Caco-2 (cell line): ENCODE data around the gene BCL7C. TPM values are rescaled to one million over a fixed set of nuclear protein-coding genes. Genes with fewer than 3 reads are reported as not detected.

Source experiments
- BruUV-seq: library from RNA; stranded (reverse); fragments of 400-500 nt; replicated peaks from 2 replicates; lab custom pipeline; 2021; lab: Mats Ljungman, UMichigan
- CTCF ChIA-PET: fragments of 300-600 bp; sonication (Branson Sonifier 250); formaldehyde crosslinking; loops from one replicate; lab custom pipeline; 2022; ENCODE audit warnings: antibody characterized with exemption; lab: Charles Lee
- POLR2A ChIA-PET: fragments of 300-600 bp; sonication (Branson Sonifier 250); formaldehyde crosslinking; loops from one replicate; lab custom pipeline; 2022; ENCODE audit warnings: antibody characterized with exemption; lab: Charles Lee
- DNase-seq, 2 experiments: peaks; one replicate each; pipeline versions ENCODE4 v3.0.0 to v3.0.0-alpha.2; 2020 to 2022
- H3K27me3 ChIP-seq: replicated peaks from 2 replicates; pipeline ENCODE4 v1.6.0; 2011; ENCODE audit warnings: low read length; ENCODE audit not compliant: control insufficient read depth, insufficient read depth
- H3K36me3 ChIP-seq: 2 replicates; pipeline ENCODE4 v1.5.1; 2011; ENCODE audit warnings: low read length; ENCODE audit not compliant: control insufficient read depth, insufficient read depth
- H3K4me1 ChIP-seq: fragments of 250-450 bp; sonication (Bioruptor Pico); 2 replicates; pipeline ENCODE4 v1.5.1; 2020; ENCODE audit warnings: mild to moderate bottlenecking
- H3K4me3 ChIP-seq: 2 replicates; pipeline ENCODE4 v1.5.1; 2011; ENCODE audit warnings: low read depth, mild to moderate bottlenecking, control low read depth, low read length
- H3K9me3 ChIP-seq: fragments of 250-450 bp; sonication (Bioruptor Pico); 2 replicates; pipeline ENCODE4 v1.5.1; 2020; ENCODE audit warnings: mild to moderate bottlenecking, moderate library complexity
- H3K27ac Mint-ChIP-seq: one replicate; pipeline ENCODE4 v1.8.0; 2022; ENCODE audit warnings: mixed read lengths; ENCODE audit not compliant: unreplicated experiment
- H3K27me3 Mint-ChIP-seq: one replicate; pipeline ENCODE4 v1.8.0; 2022; ENCODE audit warnings: mixed read lengths; ENCODE audit not compliant: insufficient read depth, unreplicated experiment
- H3K36me3 Mint-ChIP-seq: one replicate; pipeline ENCODE4 v1.8.0; 2022; ENCODE audit warnings: mild to moderate bottlenecking, mixed read lengths; ENCODE audit not compliant: insufficient read depth, unreplicated experiment
- H3K4me1 Mint-ChIP-seq: one replicate; pipeline ENCODE4 v1.8.0; 2022; ENCODE audit warnings: low read depth, mixed read lengths; ENCODE audit not compliant: unreplicated experiment
- H3K4me3 Mint-ChIP-seq: one replicate; pipeline ENCODE4 v1.8.0; 2022; ENCODE audit warnings: mild to moderate bottlenecking, moderate library complexity, mixed read lengths; ENCODE audit not compliant: unreplicated experiment
- H3K9me3 Mint-ChIP-seq: one replicate; pipeline ENCODE4 v1.8.0; 2022; ENCODE audit warnings: mixed read lengths; ENCODE audit not compliant: unreplicated experiment
- CTCF ChIP-seq, 2 experiments: fragments of 200-600 bp in 1 of 2; IDR thresholded peaks; 1 replicate in 1 of 2; 2 replicates in 1 of 2; pipeline versions ENCODE4 v1.5.1 to v1.8.0; 2011 to 2022; ENCODE audit warnings: antibody characterized with exemption in 1 of 2, control low read depth in 1 of 2, inconsistent platforms in 1 of 2, low read depth in 1 of 2, low read length in 1 of 2, mild to moderate bottlenecking in 1 of 2, moderate library complexity in 1 of 2; ENCODE audit not compliant: insufficient read depth in 1 of 2, severe bottlenecking in 1 of 2, unreplicated experiment in 1 of 2
- intact Hi-C: fragments of 100-400 bp; cut with micrococcal nuclease; formaldehyde crosslinking; loops from one replicate; pipeline ENCODE4 v1.10.0; 2022; ENCODE audit not compliant: unreplicated experiment
- total RNA-seq: library from RNA; stranded (reverse); gene quantifications from 2 replicates; pipeline ENCODE4 v1.2.3, GENCODE V29; 2022

Gene BCL7C
- total RNA-seq, 1 experiment from 2014 or later = 17.7 TPM

- POLR2A ChIA-PET = no interaction called here
- no peak overlapping the region for H3K27ac Mint-ChIP-seq
- CTCF ChIA-PET = interaction anchor here (0.7 kb wide), 1 partner anchor 388 kb away, joined by 6 read pairs; no protein-coding TSS in a partner anchor
Observed at GRCh38 chr16:30914830-30915229, 21.0 kb upstream of the BCL7C start.

GRCh38 chr16:30912794-30913412, 19.0 kb upstream of the BCL7C start:
- Histone ChIP-seq H3K4me3 (no peak overlapping the region), H3K9me3 (no peaks in the 10 kb centered on the region), H3K4me1 (no peaks in the 10 kb centered on the region), H3K27me3 (no peaks in the 10 kb centered on the region), H3K36me3 (no peaks in the 10 kb centered on the region)
- POLR2A ChIA-PET = no interaction called here
- H3K9me3 Mint-ChIP-seq = no peaks in the 10 kb centered on the region
- intact Hi-C loops = no loop called here
- no TSS peak for BruUV-seq
- CTCF ChIA-PET = no interaction called here
- TF ChIP-seq CTCF (IDR thresholded peaks at IDR 0.05; ENCODE audit: insufficient read depth in 1 of 2, low read depth in 1 of 2, low read length in 1 of 2, severe bottlenecking in 1 of 2, unreplicated experiment in 1 of 2) = no peak
- H3K27ac Mint-ChIP-seq = no peak overlapping the region
- H3K4me3 Mint-ChIP-seq = no peak overlapping the region
- no peak for DNase-seq
- no peaks in the 10 kb centered on the region for H3K4me1 Mint-ChIP-seq
- H3K27me3 Mint-ChIP-seq = no peaks in the 10 kb centered on the region
- H3K36me3 Mint-ChIP-seq = no peaks in the 10 kb centered on the region

More at GRCh38 chr16:30914830-30915229, 21.0 kb upstream of the BCL7C start:
- Mint-ChIP-seq H3K27me3 (no peaks in the 10 kb centered on the region), H3K36me3 (no peaks in the 10 kb centered on the region), H3K4me1 (no peaks in the 10 kb centered on the region), H3K4me3 (no peak overlapping the region), H3K9me3 (no peaks in the 10 kb centered on the region)
- H3K36me3 ChIP-seq = no peaks in the 10 kb centered on the region
- TF ChIP-seq CTCF (IDR thresholded peaks at IDR 0.05; ENCODE audit: insufficient read depth in 1 of 2, low read depth in 1 of 2, low read length in 1 of 2, severe bottlenecking in 1 of 2, unreplicated experiment in 1 of 2) = no peak
- intact Hi-C loops = no loop called here
- no peaks in the 10 kb centered on the region for H3K27me3 ChIP-seq
- no peak for DNase-seq
- no peaks in the 10 kb centered on the region for H3K4me1 ChIP-seq
- H3K4me3 ChIP-seq = no peak overlapping the region
- no peaks in the 10 kb centered on the region for H3K9me3 ChIP-seq
- BruUV-seq = no TSS peak

- H3K27me3 Mint-ChIP-seq = no peaks in the 10 kb centered on the region
- H3K36me3 Mint-ChIP-seq = no peaks in the 10 kb centered on the region
- H3K4me1 Mint-ChIP-seq = no peaks in the 10 kb centered on the region
- ChIA-PET POLR2A (no interaction called here), CTCF (no interaction called here)
- no peak overlapping the region for H3K4me3 ChIP-seq
- no peak overlapping the region for H3K4me3 Mint-ChIP-seq
- no peak for TF ChIP-seq CTCF (IDR thresholded peaks at IDR 0.05; ENCODE audit: insufficient read depth in 1 of 2, low read depth in 1 of 2, low read length in 1 of 2, severe bottlenecking in 1 of 2, unreplicated experiment in 1 of 2)
- DNase-seq = no peak
- no peaks in the 10 kb centered on the region for H3K9me3 Mint-ChIP-seq
- H3K36me3 ChIP-seq = no peaks in the 10 kb centered on the region
- intact Hi-C loops = no loop called here
- no peaks in the 10 kb centered on the region for H3K9me3 ChIP-seq
- H3K27me3 ChIP-seq = no peaks in the 10 kb centered on the region
- H3K27ac Mint-ChIP-seq = no peak overlapping the region
- BruUV-seq = no TSS peak
- H3K4me1 ChIP-seq = no peaks in the 10 kb centered on the region
Observed at GRCh38 chr16:30910427-30911029, 16.7 kb upstream of the BCL7C start.
